GM12878 (cell line): Measurements from ENCODE around the gene PRKCB. TPM values are rescaled to one million over a fixed set of nuclear protein-coding genes. Genes with fewer than 3 reads are reported as not detected.

ENCODE experiments used
- ATAC-seq: fragments of 200-7000 bp; cut with Tn5 transposase; 3 replicates; pipeline ENCODE4 v1.9.1; 2020; ENCODE audit warnings: mild to moderate bottlenecking, moderate library complexity
- BruUV-seq: library from RNA; stranded (reverse); fragments of 400-500 nt; replicated peaks from 2 replicates; lab custom pipeline; 2021; lab: Mats Ljungman, UMichigan
- CTCF ChIA-PET: fragments of 300-600 bp; sonication (Branson Sonifier 250); formaldehyde crosslinking; extraction: SDS; loops from one replicate; lab custom pipeline; 2021; ENCODE audit warnings: inconsistent platforms; lab: Yijun Ruan, JAX
- POLR2A ChIA-PET: fragments of 350-600 bp; formaldehyde crosslinking; extraction: SDS; loops from one replicate; lab custom pipeline; 2021; ENCODE audit warnings: inconsistent platforms; lab: Charles Lee
- RAD21 ChIA-PET: fragments of 300-600 bp; sonication (Branson Sonifier 250); formaldehyde crosslinking; loops from one replicate; lab custom pipeline; 2023; ENCODE audit warnings: antibody characterized with exemption; ENCODE audit not compliant: unreplicated experiment; lab: Charles Lee
- SMC1A ChIA-PET: fragments of 300-600 bp; sonication (Branson Sonifier 250); formaldehyde crosslinking; loops from one replicate; lab custom pipeline; 2023; ENCODE audit not compliant: unreplicated experiment, uncharacterized antibody; lab: Charles Lee
- DNase-seq: peaks from one replicate; pipeline ENCODE4 v3.0.0-alpha.2; 2011; ENCODE audit warnings: low read depth, low spot score
- FAIRE-seq: peaks from 3 replicates; lab custom pipeline; 2011; peaks lifted over from hg19 to GRCh38; lab: Jason Lieb, UNC
- H2AFZ ChIP-seq: 2 replicates; pipeline ENCODE4 v1.6.0; 2011; ENCODE audit warnings: low read depth, low read length, control low read depth; ENCODE audit not compliant: control insufficient read depth
- H3K27ac ChIP-seq: 2 replicates; pipeline ENCODE4 v1.5.1; 2011; ENCODE audit warnings: control low read depth; ENCODE audit not compliant: control insufficient read depth, insufficient read depth
- H3K27me3 ChIP-seq, 2 experiments: replicated peaks in 1 of 2; 2 replicates each; pipeline versions ENCODE4 v1.6.0 to v1.6.1; 2011; ENCODE audit warnings: low read length in 1 of 2; ENCODE audit not compliant: control insufficient read depth in 2 of 2, insufficient read depth in 2 of 2
- H3K36me3 ChIP-seq, 2 experiments: 2 replicates each; pipeline ENCODE4 v1.5.1; 2011; ENCODE audit warnings: low read length in 1 of 2; ENCODE audit not compliant: control insufficient read depth in 2 of 2, insufficient read depth in 2 of 2
- H3K4me1 ChIP-seq: 2 replicates; pipeline ENCODE4 v1.6.1; 2011; ENCODE audit warnings: mild to moderate bottlenecking, low read length, moderate library complexity, mixed read lengths; ENCODE audit not compliant: control insufficient read depth, insufficient read depth
- H3K4me2 ChIP-seq: 2 replicates; pipeline ENCODE4 v1.6.0; 2011; ENCODE audit warnings: control low read depth; ENCODE audit not compliant: control insufficient read depth, insufficient read depth
- H3K4me3 ChIP-seq: fragments of 200-600 bp; sonication (generic); 2 replicates; pipeline ENCODE4 v1.5.1; 2016
- H3K79me2 ChIP-seq: 2 replicates; pipeline ENCODE4 v1.6.0; 2011; ENCODE audit warnings: low read length; ENCODE audit not compliant: control insufficient read depth, insufficient read depth
- H3K9ac ChIP-seq: 2 replicates; pipeline ENCODE4 v1.8.0; 2011; ENCODE audit warnings: low read length, control low read depth, mixed read lengths; ENCODE audit not compliant: control insufficient read depth, insufficient read depth
- H3K9me3 ChIP-seq: replicated peaks from 3 replicates; pipeline ENCODE4 v1.5.1; 2011; ENCODE audit warnings: mild to moderate bottlenecking, low read length; ENCODE audit not compliant: control insufficient read depth, insufficient read depth
- H4K20me1 ChIP-seq: 2 replicates; pipeline ENCODE4 v1.6.0; 2011; ENCODE audit not compliant: control insufficient read depth, insufficient read depth
- HCFC1 ChIP-seq: fragments of 150-350 bp; IDR thresholded peaks from 2 replicates; pipeline ENCODE4 v1.6.1; 2014; ENCODE audit warnings: low read length
- KDM1A ChIP-seq: fragments of 200-600 bp; sonication (generic); IDR thresholded peaks from 2 replicates; pipeline ENCODE4 v1.6.1; 2016; ENCODE audit warnings: borderline replicate concordance
- NFYB ChIP-seq: IDR thresholded peaks from 2 replicates; pipeline ENCODE4 v1.6.1; 2011; ENCODE audit warnings: low read depth, mild to moderate bottlenecking, low read length, improper control_type of control experiment, moderate library complexity; ENCODE audit not compliant: insufficient read depth
- POLR2AphosphoS2 ChIP-seq: IDR thresholded peaks from 2 replicates; pipeline ENCODE4 v1.6.1; 2011; ENCODE audit warnings: low read depth, mild to moderate bottlenecking, low read length, improper control_type of control experiment, moderate library complexity
- RFX5 ChIP-seq: IDR thresholded peaks from 2 replicates; pipeline ENCODE4 v1.6.1; 2011; ENCODE audit warnings: low read depth, low read length, improper control_type of control experiment
- SIN3A ChIP-seq: IDR thresholded peaks from 2 replicates; pipeline ENCODE4 v1.6.1; 2012; ENCODE audit warnings: low read depth, low read length, improper control_type of control experiment
- ZNF24 ChIP-seq: fragments of 450-650 bp; IDR thresholded peaks from 2 replicates; pipeline ENCODE4 v1.6.1; 2017; ENCODE audit warnings: antibody characterized with exemption, mild to moderate bottlenecking
- WGBS: methylation state at CpG from one replicate; pipeline ENCODE4 v1.1.6; 2016; ENCODE audit warnings: low lambda C conversion rate; ENCODE audit not compliant: insufficient replicate concordance, insufficient coverage; ENCODE audit errors: missing lambda C conversion rate; 5-methylcytosine and 5-hydroxymethylcytosine counted together
- in situ Hi-C: fragments of 300-500 bp; cut with MboI; formaldehyde crosslinking; loops from 9 replicates; pipeline ENCODE4 v1.14.3; 2018; ENCODE audit warnings: mixed read lengths
- intact Hi-C: fragments of 100-400 bp; cut with micrococcal nuclease; formaldehyde crosslinking; loops from one replicate; pipeline ENCODE4 v1.14.2; 2022; ENCODE audit not compliant: unreplicated experiment
- polyA plus RNA-seq, 11 experiments: library from polyadenylated mRNA; depleted of rRNA in 4 of 11; unstranded in 6 of 11; stranded (reverse) in 5 of 11; fragments of >200 nt; fragmentation: Nextera tagmentation in 4 of 11; fragmentation: Illumina TruSeq in 1 of 11; extraction: Ambion mirVana in 4 of 11; extraction: Trizol in 1 of 11; gene quantifications; 1 replicate in 1 of 11; 2 replicates in 10 of 11; pipeline versions ENCODE4 v1.2.1 to v1.2.3, GENCODE V29; 2011 to 2016; ENCODE audit warnings: inconsistent platforms in 2 of 11, missing spikeins in 2 of 11, low read depth in 1 of 11
- total RNA-seq, 4 experiments: library from RNA; depleted of rRNA in 3 of 4; stranded (reverse); fragments of >200 nt in 3 of 4; fragmentation: Illumina TruSeq in 1 of 4; extraction: Trizol in 1 of 4; gene quantifications; 2 replicates each; pipeline versions ENCODE4 v1.2.1 to v1.2.3, GENCODE V29; 2013 to 2021
- TF ChIP-seq, protein P1 (sequence below): IDR thresholded peaks from 2 replicates; pipeline ENCODE4 v1.6.1; 2011; ENCODE audit warnings: mild to moderate bottlenecking, low read depth, low read length, moderate library complexity; ENCODE audit not compliant: insufficient replicate concordance
- TF ChIP-seq, protein P2 (sequence below): IDR thresholded peaks from 2 replicates; pipeline ENCODE4 v1.6.1; 2011; ENCODE audit warnings: low read depth, low read length, improper control_type of control experiment, borderline replicate concordance

The PRKCB gene
- total and polyA plus RNA-seq, 10 of the 15 experiments (the other 5 are each of a cell fraction or from before 2014, with no cell fraction given), result 21.4 to 158 (median 97.3) TPM

DNA sequence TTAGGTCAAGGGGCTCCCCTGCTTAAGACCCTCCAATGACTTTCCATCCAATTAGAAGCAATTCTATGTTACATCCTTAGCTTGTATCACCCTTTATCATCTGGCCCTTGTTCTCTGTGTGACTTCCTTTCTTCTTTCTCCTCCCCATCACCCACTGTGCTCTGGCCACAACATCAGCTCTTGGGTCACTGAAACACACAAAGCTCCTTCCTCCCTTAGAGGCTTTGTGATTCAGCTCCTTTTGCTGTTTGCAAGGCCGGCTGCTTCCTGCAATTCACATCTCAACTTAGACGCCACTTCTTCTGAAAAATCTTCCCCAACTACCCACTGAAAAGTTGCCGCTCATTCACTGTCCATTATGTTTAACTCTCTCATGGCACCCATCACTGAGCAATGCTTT lies 289.4 kb downstream of the PRKCB start:
- intact Hi-C loops (no loop called here), in situ Hi-C loops (no loop called here)
- no peak overlapping the region for H3K27ac ChIP-seq
- TF ChIP-seq ZNF24 (no peak), KDM1A (no peak), POLR2AphosphoS2 (no peak), SIN3A (no peak), RFX5 (no peak), HCFC1 (no peak), NFYB (no peak)
- TF ChIP-seq, protein P1, sequence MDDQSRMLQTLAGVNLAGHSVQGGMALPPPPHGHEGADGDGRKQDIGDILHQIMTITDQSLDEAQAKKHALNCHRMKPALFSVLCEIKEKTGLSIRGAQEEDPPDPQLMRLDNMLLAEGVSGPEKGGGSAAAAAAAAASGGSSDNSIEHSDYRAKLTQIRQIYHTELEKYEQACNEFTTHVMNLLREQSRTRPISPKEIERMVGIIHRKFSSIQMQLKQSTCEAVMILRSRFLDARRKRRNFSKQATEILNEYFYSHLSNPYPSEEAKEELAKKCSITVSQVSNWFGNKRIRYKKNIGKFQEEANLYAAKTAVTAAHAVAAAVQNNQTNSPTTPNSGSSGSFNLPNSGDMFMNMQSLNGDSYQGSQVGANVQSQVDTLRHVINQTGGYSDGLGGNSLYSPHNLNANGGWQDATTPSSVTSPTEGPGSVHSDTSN, result no peak
- TF ChIP-seq, protein P2, sequence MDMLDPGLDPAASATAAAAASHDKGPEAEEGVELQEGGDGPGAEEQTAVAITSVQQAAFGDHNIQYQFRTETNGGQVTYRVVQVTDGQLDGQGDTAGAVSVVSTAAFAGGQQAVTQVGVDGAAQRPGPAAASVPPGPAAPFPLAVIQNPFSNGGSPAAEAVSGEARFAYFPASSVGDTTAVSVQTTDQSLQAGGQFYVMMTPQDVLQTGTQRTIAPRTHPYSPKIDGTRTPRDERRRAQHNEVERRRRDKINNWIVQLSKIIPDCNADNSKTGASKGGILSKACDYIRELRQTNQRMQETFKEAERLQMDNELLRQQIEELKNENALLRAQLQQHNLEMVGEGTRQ, result no peak
- TF ChIP-seq, all 136 proteins: peak for 0
- DNase-seq, result no peak
- ChIA-PET CTCF (no interaction called here), POLR2A (no interaction called here), SMC1A (interaction anchor here (1.3 kb wide), 1 partner anchor 379 kb away, joined by 3 read pairs; no protein-coding TSS in a partner anchor), RAD21 (no interaction called here)
- 100% methylated on average over 3 of the region's 3 CpGs for WGBS
- H3K36me3 ChIP-seq, result peaks cover 9 to 32% of the 10 kb centered on the region in 2 experiments; a peak in 3 of 4 replicates
- H3K4me3 ChIP-seq, result no peak overlapping the region
- no peaks in the 10 kb centered on the region for H4K20me1 ChIP-seq
- no peaks in the 10 kb centered on the region for H3K9me3 ChIP-seq
- H3K79me2 ChIP-seq, result no peaks in the 10 kb centered on the region
- H3K4me2 ChIP-seq, result no peak overlapping the region
- H2AFZ ChIP-seq, result no peak overlapping the region
- H3K9ac ChIP-seq, result no peak overlapping the region
- no peaks in the 10 kb centered on the region for H3K4me1 ChIP-seq
- BruUV-seq, result no TSS peak
- no peak for FAIRE-seq
- H3K27me3 ChIP-seq, result no peaks in the 10 kb centered on the region
- no peak for ATAC-seq
